Measurements from ENCODE around the gene SIGLEC1. TPM values are rescaled to one million over a fixed set of nuclear protein-coding genes. Genes with fewer than 3 reads are reported as not detected.

SIGLEC1 gene
- total and polyA plus RNA-seq, 2 donors from 2014 or later: 2.4 to 20.2 TPM

GRCh38 chr20:3745686-3746173 lies 33.3 kb upstream of the SIGLEC1 start:
- H3K4me3 ChIP-seq (ENCODE audit: low read length in 3 of 3): no peak overlapping the region
- H3K27ac ChIP-seq (ENCODE audit: low read depth in 2 of 2, low read length in 2 of 2): no peak overlapping the region
- H3K9ac ChIP-seq (ENCODE audit: low read length in 3 of 3): no peak overlapping the region
- no peak for TF ChIP-seq CTCF (IDR thresholded peaks at IDR 0.05; ENCODE audit: borderline replicate concordance, extremely low read depth, insufficient read depth)
- intact Hi-C loops (cut with DNase I): no loop called here
- DNase-seq (no peak), FAIRE-seq (no peak)
- H3K4me1 ChIP-seq (ENCODE audit: control insufficient read depth in 2 of 3, insufficient read depth in 2 of 3, low read depth in 1 of 3, low read length in 3 of 3): peaks cover 0 to 2% (median 0%) of the 10 kb centered on the region in 3 donors
- no peaks in the 10 kb centered on the region for H3K9me3 ChIP-seq (ENCODE audit: control insufficient read depth in 2 of 3, insufficient read depth in 1 of 3, low read length in 3 of 3)
- no peaks in the 10 kb centered on the region for H3K36me3 ChIP-seq (ENCODE audit: control insufficient read depth in 2 of 3, insufficient read depth in 3 of 3, low read length in 3 of 3)
- no peaks in the 10 kb centered on the region for H3K27me3 ChIP-seq (ENCODE audit: control insufficient read depth, insufficient read depth, low read length)

GRCh38 chr20:3744806-3745685 lies 32.6 kb upstream of the SIGLEC1 start:
- no peak overlapping the region for H3K9ac ChIP-seq (ENCODE audit: low read length in 3 of 3)
- no peaks in the 10 kb centered on the region for H3K36me3 ChIP-seq (ENCODE audit: control insufficient read depth in 2 of 3, insufficient read depth in 3 of 3, low read length in 3 of 3)
- DNase-seq (peak in 4 of 5 donors; percentile 44 to 86 (median 68)), FAIRE-seq (no peak)
- H3K4me3 ChIP-seq (ENCODE audit: low read length in 3 of 3): no peak overlapping the region
- intact Hi-C loops (cut with DNase I): no loop called here
- no peaks in the 10 kb centered on the region for H3K9me3 ChIP-seq (ENCODE audit: control insufficient read depth in 2 of 3, insufficient read depth in 1 of 3, low read length in 3 of 3)
- H3K27me3 ChIP-seq (ENCODE audit: control insufficient read depth, insufficient read depth, low read length): no peaks in the 10 kb centered on the region
- peaks cover 0 to 4% (median 0%) of the 10 kb centered on the region in 3 donors for H3K4me1 ChIP-seq (ENCODE audit: control insufficient read depth in 2 of 3, insufficient read depth in 2 of 3, low read depth in 1 of 3, low read length in 3 of 3)
- no peak overlapping the region for H3K27ac ChIP-seq (ENCODE audit: low read depth in 2 of 2, low read length in 2 of 2)
- no peak for TF ChIP-seq CTCF (IDR thresholded peaks at IDR 0.05; ENCODE audit: borderline replicate concordance, extremely low read depth, insufficient read depth)

- Histone ChIP-seq H3K9me3 (ENCODE audit: control insufficient read depth in 2 of 3, insufficient read depth in 1 of 3, low read length in 3 of 3) (no peaks in the 10 kb centered on the region), H3K27me3 (ENCODE audit: control insufficient read depth, insufficient read depth, low read length) (no peaks in the 10 kb centered on the region), H3K36me3 (ENCODE audit: control insufficient read depth in 2 of 3, insufficient read depth in 3 of 3, low read length in 3 of 3) (no peaks in the 10 kb centered on the region), H3K27ac (ENCODE audit: low read depth in 2 of 2, low read length in 2 of 2) (no peak overlapping the region), H3K4me1 (ENCODE audit: control insufficient read depth in 2 of 3, insufficient read depth in 2 of 3, low read depth in 1 of 3, low read length in 3 of 3) (peaks cover 0 to 7% (median 0%) of the 10 kb centered on the region in 3 donors), H3K4me3 (ENCODE audit: low read length in 3 of 3) (no peak overlapping the region), H3K9ac (ENCODE audit: low read length in 3 of 3) (no peak overlapping the region)
- TF ChIP-seq CTCF (IDR thresholded peaks at IDR 0.05; ENCODE audit: borderline replicate concordance, extremely low read depth, insufficient read depth): no peak
- DNase-seq (peak in 1 of 5 donors; percentile 3), FAIRE-seq (no peak)
- intact Hi-C loops (cut with DNase I): no loop called here
Observed at GRCh38 chr20:3744037-3744436, 31.6 kb upstream of the SIGLEC1 start.
